HAP-1 (cell line): ENCODE results near the gene ARHGEF4.

Experiments used
- DNase-seq, 2 experiments: peaks; one replicate each; pipeline ENCODE4 v3.0.0-alpha.2; 2016 to 2020; ENCODE audit warnings: low spot score in 2 of 2
- H3K27me3 ChIP-seq: fragments of 250-450 bp; sonication (Bioruptor Pico); 2 replicates; pipeline ENCODE4 v1.5.1; 2020; ENCODE audit warnings: low read depth, mild to moderate bottlenecking, moderate library complexity
- H3K36me3 ChIP-seq: fragments of 250-450 bp; sonication (Bioruptor Pico); replicated peaks from 2 replicates; pipeline ENCODE4 v1.5.1; 2020; ENCODE audit warnings: mild to moderate bottlenecking
- H3K4me1 ChIP-seq: fragments of 250-450 bp; sonication (Bioruptor Pico); 2 replicates; pipeline ENCODE4 v1.5.1; 2020; ENCODE audit warnings: mild to moderate bottlenecking
- H3K4me3 ChIP-seq: fragments of 250-450 bp; sonication (Bioruptor Pico); 2 replicates; pipeline ENCODE4 v1.5.1; 2020; ENCODE audit warnings: mild to moderate bottlenecking, moderate library complexity
- H3K9me3 ChIP-seq: fragments of 250-450 bp; sonication (Bioruptor Pico); 2 replicates; pipeline ENCODE4 v1.5.1; 2020; ENCODE audit warnings: mild to moderate bottlenecking, moderate library complexity
- in situ Hi-C: fragments of 300-500 bp; cut with MboI; formaldehyde crosslinking; loops from 3 replicates; pipeline ENCODE4 v1.14.3; 2020; ENCODE audit warnings: low sequenced_read_pairs, inconsistent platforms, mixed read lengths

The ARHGEF4 gene

GRCh38 chr2:130930740-130931659 lies 94.3 kb downstream of the ARHGEF4 start:
- Histone ChIP-seq H3K9me3 (no peaks in the 10 kb centered on the region), H3K36me3 (no peaks in the 10 kb centered on the region), H3K27me3 (no peaks in the 10 kb centered on the region), H3K4me3 (no peak overlapping the region), H3K4me1 (peaks cover 3% of the 10 kb centered on the region)
- DNase-seq: no peak
- in situ Hi-C loops: no loop called here

GRCh38 chr2:130933501-130933900 lies 96.8 kb downstream of the ARHGEF4 start:
- H3K4me1 ChIP-seq: peaks cover 3% of the 10 kb centered on the region
- H3K27me3 ChIP-seq: no peaks in the 10 kb centered on the region
- H3K36me3 ChIP-seq: no peaks in the 10 kb centered on the region
- no peak for DNase-seq
- in situ Hi-C loops: no loop called here
- H3K9me3 ChIP-seq: no peaks in the 10 kb centered on the region
- no peak overlapping the region for H3K4me3 ChIP-seq

- Histone ChIP-seq H3K27me3 (no peaks in the 10 kb centered on the region), H3K36me3 (no peaks in the 10 kb centered on the region), H3K4me3 (no peak overlapping the region), H3K4me1 (peaks cover 3% of the 10 kb centered on the region), H3K9me3 (no peaks in the 10 kb centered on the region)
- in situ Hi-C loops: no loop called here
- no peak for DNase-seq
Observed at GRCh38 chr2:130936451-130936850, 99.7 kb downstream of the ARHGEF4 start.

- Histone ChIP-seq H3K4me3 (no peak overlapping the region), H3K36me3 (no peaks in the 10 kb centered on the region), H3K9me3 (0 out of 2 replicates have a peak, but pooled peaks cover 4% of the 10 kb centered on the region), H3K4me1 (no peaks in the 10 kb centered on the region), H3K27me3 (no peaks in the 10 kb centered on the region)
- in situ Hi-C loops: no loop called here
- no peak for DNase-seq
Observed at GRCh38 chr2:130947967-130948366, 111.3 kb downstream of the ARHGEF4 start.

- no peak for DNase-seq
- in situ Hi-C loops: no loop called here
- Histone ChIP-seq H3K9me3 (no peaks in the 10 kb centered on the region), H3K36me3 (no peaks in the 10 kb centered on the region), H3K4me3 (no peak overlapping the region), H3K27me3 (no peaks in the 10 kb centered on the region), H3K4me1 (no peaks in the 10 kb centered on the region)
Observed at GRCh38 chr2:130949954-130950353, 113.2 kb downstream of the ARHGEF4 start.

GRCh38 chr2:130951018-130951417 lies 114.3 kb downstream of the ARHGEF4 start:
- DNase-seq: no peak
- Histone ChIP-seq H3K4me1 (no peaks in the 10 kb centered on the region), H3K36me3 (no peaks in the 10 kb centered on the region), H3K27me3 (no peaks in the 10 kb centered on the region), H3K4me3 (no peak overlapping the region), H3K9me3 (no peaks in the 10 kb centered on the region)
- in situ Hi-C loops: no loop called here

- no peaks in the 10 kb centered on the region for H3K36me3 ChIP-seq
- H3K4me3 ChIP-seq: no peak overlapping the region
- in situ Hi-C loops: no loop called here
- no peak for DNase-seq
- H3K9me3 ChIP-seq: no peaks in the 10 kb centered on the region
- H3K4me1 ChIP-seq: no peaks in the 10 kb centered on the region
- H3K27me3 ChIP-seq: no peaks in the 10 kb centered on the region
Observed at GRCh38 chr2:130954873-130955272, 118.2 kb downstream of the ARHGEF4 start.

GRCh38 chr2:130957915-130958314 lies 121.2 kb downstream of the ARHGEF4 start:
- DNase-seq: no peak
- H3K27me3 ChIP-seq: no peaks in the 10 kb centered on the region
- in situ Hi-C loops: no loop called here
- no peaks in the 10 kb centered on the region for H3K9me3 ChIP-seq
- H3K4me1 ChIP-seq: no peaks in the 10 kb centered on the region
- H3K36me3 ChIP-seq: no peaks in the 10 kb centered on the region
- H3K4me3 ChIP-seq: no peak overlapping the region

- no peak overlapping the region for H3K4me3 ChIP-seq
Observed at GRCh38 chr2:130963196-130963848, 126.6 kb downstream of the ARHGEF4 start.

GRCh38 chr2:130963849-130964793 lies 127.4 kb downstream of the ARHGEF4 start:
- DNase-seq: peak in 1 of 2 experiments; percentile 28
- Histone ChIP-seq H3K4me1 (no peaks in the 10 kb centered on the region), H3K36me3 (no peaks in the 10 kb centered on the region), H3K9me3 (no peaks in the 10 kb centered on the region), H3K4me3 (no peak overlapping the region), H3K27me3 (peaks cover 11% of the 10 kb centered on the region; the same call in 1 of the 2 replicates)
- in situ Hi-C loops: no loop called here

More at GRCh38 chr2:130963196-130963848, 126.6 kb downstream of the ARHGEF4 start:
- Histone ChIP-seq H3K4me1 (no peaks in the 10 kb centered on the region), H3K9me3 (no peaks in the 10 kb centered on the region), H3K27me3 (peaks cover 11% of the 10 kb centered on the region; the same call in 1 of the 2 replicates), H3K36me3 (no peaks in the 10 kb centered on the region)
- in situ Hi-C loops: no loop called here
- no peak for DNase-seq

GRCh38 chr2:130964931-130965330 lies 128.2 kb downstream of the ARHGEF4 start:
- no peak overlapping the region for H3K4me3 ChIP-seq
- no peaks in the 10 kb centered on the region for H3K4me1 ChIP-seq
- H3K27me3 ChIP-seq: peaks cover 11% of the 10 kb centered on the region; the same call in 1 of the 2 replicates
- H3K9me3 ChIP-seq: no peaks in the 10 kb centered on the region
- no peaks in the 10 kb centered on the region for H3K36me3 ChIP-seq
- DNase-seq: no peak
- in situ Hi-C loops: no loop called here

- no peaks in the 10 kb centered on the region for H3K9me3 ChIP-seq
- H3K4me1 ChIP-seq: no peaks in the 10 kb centered on the region
- no peaks in the 10 kb centered on the region for H3K36me3 ChIP-seq
- H3K4me3 ChIP-seq: no peak overlapping the region
- in situ Hi-C loops: no loop called here
- peaks cover 11% of the 10 kb centered on the region; the same call in 1 of the 2 replicates for H3K27me3 ChIP-seq
- no peak for DNase-seq
Observed at GRCh38 chr2:130966149-130966774, 129.5 kb downstream of the ARHGEF4 start.
